ENCODE data around the gene DNM3.

DNA sequence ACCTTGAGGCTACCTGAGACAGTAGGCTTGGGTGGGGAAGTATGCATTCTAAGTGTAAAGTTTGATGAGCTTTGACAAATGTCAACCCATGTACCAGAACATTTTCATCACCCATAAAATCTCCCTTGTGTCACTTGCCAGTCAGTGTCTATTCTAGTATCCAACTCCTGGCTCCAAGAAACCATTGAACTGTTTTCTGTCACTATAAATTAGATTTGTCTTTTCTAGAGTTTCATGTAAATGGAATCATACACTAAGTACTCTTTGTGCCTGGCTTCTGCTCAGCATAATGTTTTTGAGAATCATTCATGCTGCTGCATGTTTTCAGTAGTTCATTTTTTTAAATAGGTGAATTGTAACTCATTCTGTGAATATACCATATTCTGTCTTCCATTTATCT, 165.4 kb downstream of the DNM3 start:
- no peak for TF ChIP-seq ZNF8 (CRISPR knock-in tag; IDR thresholded peaks at IDR 0.05)
- no peak for TF ChIP-seq CSDC2 (CRISPR knock-in tag; IDR thresholded peaks at IDR 0.05)
- TF ChIP-seq RARB (CRISPR knock-in tag; IDR thresholded peaks at IDR 0.05) = no peak
- TF ChIP-seq, protein P1, sequence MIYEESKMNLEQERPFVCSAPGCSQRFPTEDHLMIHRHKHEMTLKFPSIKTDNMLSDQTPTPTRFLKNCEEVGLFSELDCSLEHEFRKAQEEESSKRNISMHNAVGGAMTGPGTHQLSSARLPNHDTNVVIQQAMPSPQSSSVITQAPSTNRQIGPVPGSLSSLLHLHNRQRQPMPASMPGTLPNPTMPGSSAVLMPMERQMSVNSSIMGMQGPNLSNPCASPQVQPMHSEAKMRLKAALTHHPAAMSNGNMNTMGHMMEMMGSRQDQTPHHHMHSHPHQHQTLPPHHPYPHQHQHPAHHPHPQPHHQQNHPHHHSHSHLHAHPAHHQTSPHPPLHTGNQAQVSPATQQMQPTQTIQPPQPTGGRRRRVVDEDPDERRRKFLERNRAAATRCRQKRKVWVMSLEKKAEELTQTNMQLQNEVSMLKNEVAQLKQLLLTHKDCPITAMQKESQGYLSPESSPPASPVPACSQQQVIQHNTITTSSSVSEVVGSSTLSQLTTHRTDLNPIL (CRISPR knock-in tag; IDR thresholded peaks at IDR 0.05; ENCODE audit: low read depth) = no peak
- no peak for TF ChIP-seq ZFP30 (CRISPR knock-in tag; IDR thresholded peaks at IDR 0.05)
- TF ChIP-seq ARNTL (CRISPR knock-in tag; IDR thresholded peaks at IDR 0.05; ENCODE audit: borderline replicate concordance, low read depth) = no peak
- TF ChIP-seq ZNF565 (CRISPR knock-in tag; conservative IDR thresholded peaks at IDR 0.05; ENCODE audit: low read depth) = no peak
- no peak for TF ChIP-seq ZNF70 (CRISPR knock-in tag; IDR thresholded peaks at IDR 0.05)
- TF ChIP-seq, protein P2, sequence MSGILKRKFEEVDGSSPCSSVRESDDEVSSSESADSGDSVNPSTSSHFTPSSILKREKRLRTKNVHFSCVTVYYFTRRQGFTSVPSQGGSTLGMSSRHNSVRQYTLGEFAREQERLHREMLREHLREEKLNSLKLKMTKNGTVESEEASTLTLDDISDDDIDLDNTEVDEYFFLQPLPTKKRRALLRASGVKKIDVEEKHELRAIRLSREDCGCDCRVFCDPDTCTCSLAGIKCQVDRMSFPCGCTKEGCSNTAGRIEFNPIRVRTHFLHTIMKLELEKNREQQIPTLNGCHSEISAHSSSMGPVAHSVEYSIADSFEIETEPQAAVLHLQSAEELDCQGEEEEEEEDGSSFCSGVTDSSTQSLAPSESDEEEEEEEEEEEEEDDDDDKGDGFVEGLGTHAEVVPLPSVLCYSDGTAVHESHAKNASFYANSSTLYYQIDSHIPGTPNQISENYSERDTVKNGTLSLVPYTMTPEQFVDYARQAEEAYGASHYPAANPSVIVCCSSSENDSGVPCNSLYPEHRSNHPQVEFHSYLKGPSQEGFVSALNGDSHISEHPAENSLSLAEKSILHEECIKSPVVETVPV (CRISPR knock-in tag; IDR thresholded peaks at IDR 0.05) = no peak
- TF ChIP-seq BACH2 (CRISPR knock-in tag; IDR thresholded peaks at IDR 0.05; ENCODE audit: borderline replicate concordance) = no peak
- TF ChIP-seq PPARA (CRISPR knock-in tag; IDR thresholded peaks at IDR 0.05; ENCODE audit: borderline replicate concordance) = no peak
- TF ChIP-seq, protein P3, sequence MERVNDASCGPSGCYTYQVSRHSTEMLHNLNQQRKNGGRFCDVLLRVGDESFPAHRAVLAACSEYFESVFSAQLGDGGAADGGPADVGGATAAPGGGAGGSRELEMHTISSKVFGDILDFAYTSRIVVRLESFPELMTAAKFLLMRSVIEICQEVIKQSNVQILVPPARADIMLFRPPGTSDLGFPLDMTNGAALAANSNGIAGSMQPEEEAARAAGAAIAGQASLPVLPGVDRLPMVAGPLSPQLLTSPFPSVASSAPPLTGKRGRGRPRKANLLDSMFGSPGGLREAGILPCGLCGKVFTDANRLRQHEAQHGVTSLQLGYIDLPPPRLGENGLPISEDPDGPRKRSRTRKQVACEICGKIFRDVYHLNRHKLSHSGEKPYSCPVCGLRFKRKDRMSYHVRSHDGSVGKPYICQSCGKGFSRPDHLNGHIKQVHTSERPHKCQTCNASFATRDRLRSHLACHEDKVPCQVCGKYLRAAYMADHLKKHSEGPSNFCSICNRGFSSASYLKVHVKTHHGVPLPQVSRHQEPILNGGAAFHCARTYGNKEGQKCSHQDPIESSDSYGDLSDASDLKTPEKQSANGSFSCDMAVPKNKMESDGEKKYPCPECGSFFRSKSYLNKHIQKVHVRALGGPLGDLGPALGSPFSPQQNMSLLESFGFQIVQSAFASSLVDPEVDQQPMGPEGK (CRISPR knock-in tag; IDR thresholded peaks at IDR 0.05; ENCODE audit: borderline replicate concordance) = no peak
- no peak for TF ChIP-seq ZFP3 (CRISPR knock-in tag; IDR thresholded peaks at IDR 0.05)
- TF ChIP-seq ZC3H10 (CRISPR knock-in tag; IDR thresholded peaks at IDR 0.05) = no peak

All from SK-N-SH treated with all-trans-retinoic acid at 6 μM for 48 hours (cell line).